Esophagus mucosa (tissue), 1 donor: Measurements from ENCODE around the gene PHF12. TPM values are rescaled to one million over a fixed set of nuclear protein-coding genes. Genes with fewer than 3 reads are reported as not detected.

Experiments
- ATAC-seq: fragments of 200-7000 bp; cut with Tn5 transposase; one replicate; pipeline ENCODE4 v1.9.1; 2020
- total RNA-seq: library from RNA; stranded (reverse); gene quantifications from one replicate; pipeline ENCODE4 v1.2.4, GENCODE V29; 2023
- donor health status: DM: yes; HTN: yes; CAD: no.

The PHF12 gene
- total RNA-seq, 1 donor from 2014 or later: 14.2 TPM

DNA sequence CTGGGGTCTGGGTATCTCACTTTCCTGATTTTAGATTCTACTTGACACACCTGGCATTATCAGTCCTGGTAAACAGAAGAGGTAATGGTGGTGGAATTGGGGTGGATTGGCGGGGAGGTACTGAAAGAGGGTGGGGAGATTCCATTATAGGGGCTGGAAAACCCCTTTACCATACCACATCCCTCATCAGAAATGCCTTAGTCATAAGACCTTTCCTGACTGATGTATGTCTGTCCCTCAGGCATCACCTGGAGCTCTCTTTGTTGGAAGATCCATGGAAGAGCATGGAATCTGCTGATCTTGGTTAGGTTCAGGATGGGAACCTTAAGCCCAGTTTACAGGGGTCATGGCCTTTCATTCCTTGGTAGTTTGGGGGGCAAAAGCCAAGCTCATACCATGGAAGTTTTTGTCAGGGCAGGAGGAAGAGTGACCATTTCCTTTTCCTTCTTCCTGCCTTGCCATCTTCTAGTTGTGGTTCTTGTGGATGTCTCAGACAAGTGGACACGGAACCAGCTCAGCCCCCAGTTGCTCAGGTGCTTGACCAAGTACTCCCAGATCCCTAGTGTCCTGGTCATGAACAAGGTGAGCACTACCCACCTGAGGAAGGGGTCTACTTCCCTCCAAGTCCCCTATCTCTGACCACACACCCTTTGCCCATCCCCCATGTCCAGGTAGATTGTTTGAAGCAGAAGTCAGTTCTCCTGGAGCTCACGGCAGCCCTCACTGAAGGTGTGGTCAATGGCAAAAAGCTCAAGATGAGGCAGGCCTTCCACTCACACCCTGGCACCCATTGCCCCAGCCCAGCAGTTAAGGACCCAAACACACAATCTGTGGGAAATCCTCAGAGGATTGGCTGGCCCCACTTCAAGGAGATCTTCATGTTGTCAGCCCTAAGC is 93.2 kb downstream of the PHF12 start:
- no peak for ATAC-seq

DNA sequence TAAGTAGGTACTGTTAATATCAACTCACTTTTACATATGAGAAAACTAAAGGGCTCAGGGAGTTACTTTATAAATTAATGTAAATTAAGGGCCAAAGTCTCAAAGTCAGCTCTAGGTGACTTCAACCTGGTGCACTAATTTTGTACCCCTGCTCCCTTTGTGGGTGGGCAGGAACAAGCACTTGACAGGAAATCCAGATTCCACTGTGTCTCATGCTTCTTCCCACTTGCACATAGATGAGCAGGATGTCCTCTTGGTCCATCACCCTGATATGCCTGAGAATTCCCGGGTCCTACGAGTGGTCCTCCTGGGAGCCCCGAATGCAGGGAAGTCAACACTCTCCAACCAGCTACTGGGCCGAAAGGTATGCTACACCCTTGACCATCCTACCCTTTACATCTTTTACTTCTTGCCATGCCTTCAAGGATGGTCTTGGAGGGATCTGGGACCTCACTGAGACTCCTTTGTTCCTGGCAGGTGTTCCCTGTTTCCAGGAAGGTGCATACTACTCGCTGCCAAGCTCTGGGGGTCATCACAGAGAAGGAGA is 95.2 kb downstream of the PHF12 start:
- ATAC-seq: no peak

DNA sequence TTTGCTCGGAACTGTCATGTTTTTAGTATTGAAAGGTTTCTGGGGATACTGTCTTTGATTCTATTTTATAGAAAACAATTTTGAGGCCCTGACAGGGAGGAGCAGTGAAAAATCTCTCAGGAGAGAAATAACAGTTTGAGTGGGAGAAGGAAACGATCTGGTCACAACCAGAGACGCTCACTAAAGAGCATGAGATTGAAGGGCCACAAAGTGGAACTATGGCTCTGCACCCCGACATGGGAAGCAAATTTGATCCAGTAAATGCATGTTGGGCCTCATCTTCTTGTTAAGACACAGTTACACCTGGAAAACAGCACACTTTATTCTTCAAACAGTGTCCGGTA is 96.0 kb downstream of the PHF12 start:
- ATAC-seq: no peak

Other genes starting within 250 kb of the PHF12 start
- 0.64 TPM for gene PROCA1, start 239.6 kb downstream of the PHF12 start, total RNA-seq
- gene RAB34, start 233.7 kb downstream of the PHF12 start, total RNA-seq: 34.2 TPM
- gene RPL23A, start 231.5 kb downstream of the PHF12 start, total RNA-seq: 1,336 TPM
- gene TLCD1, start 225.3 kb downstream of the PHF12 start, total RNA-seq: 14.7 TPM
- gene NEK8, start 222.7 kb downstream of the PHF12 start, total RNA-seq: 3.9 TPM
- gene TRAF4, start 207.5 kb downstream of the PHF12 start, total RNA-seq: 41.6 TPM
- gene FAM222B, start 108.7 kb downstream of the PHF12 start, total RNA-seq: 12.2 TPM
- gene ERAL1, start 96.5 kb downstream of the PHF12 start, total RNA-seq: 31.7 TPM
- 111 TPM for gene FLOT2, start 53.8 kb downstream of the PHF12 start, total RNA-seq
- gene DHRS13, start 48.4 kb downstream of the PHF12 start, total RNA-seq: 10.0 TPM
- not detected for gene SEZ6, start 54.5 kb upstream of the PHF12 start, total RNA-seq
- gene PIPOX, start 91.6 kb upstream of the PHF12 start, total RNA-seq: 0.64 TPM
- 51.7 TPM for gene MYO18A, start 228.9 kb upstream of the PHF12 start, total RNA-seq